Smooth muscle cell (in vitro differentiated cells): ENCODE data around the gene LIMS1. TPM values are rescaled to one million over a fixed set of nuclear protein-coding genes. Genes with fewer than 3 reads are reported as not detected.

Experiments
- DNase-seq: peaks from one replicate; lab custom pipeline; 2025; ENCODE audit not compliant: unreplicated experiment; lab: John Stamatoyannopoulos, UW
- H2AFZ ChIP-seq: fragments of 200-600 bp; sonication (generic); 2 replicates; pipeline ENCODE4 v1.6.0; 2016; ENCODE audit warnings: antibody characterized with exemption, low read depth, mild to moderate bottlenecking
- H3F3A ChIP-seq: fragments of 200-600 bp; sonication (generic); 2 replicates; pipeline ENCODE4 v1.6.0; 2017; ENCODE audit warnings: antibody characterized with exemption, low read depth
- H3K27ac ChIP-seq: fragments of 200-600 bp; sonication (generic); 2 replicates; pipeline ENCODE4 v1.5.1; 2016; ENCODE audit warnings: low read depth, mild to moderate bottlenecking
- H3K27me3 ChIP-seq: fragments of 200-600 bp; sonication (generic); 2 replicates; pipeline ENCODE4 v1.6.1; 2016; ENCODE audit warnings: low read depth, mild to moderate bottlenecking
- H3K36me3 ChIP-seq: fragments of 200-600 bp; sonication (generic); 2 replicates; pipeline ENCODE4 v1.5.1; 2016; ENCODE audit warnings: low read depth
- H3K4me1 ChIP-seq: fragments of 200-600 bp; sonication (generic); 2 replicates; pipeline ENCODE4 v1.5.1; 2016; ENCODE audit warnings: low read depth
- H3K4me2 ChIP-seq: fragments of 200-600 bp; sonication (generic); 2 replicates; pipeline ENCODE4 v1.6.0; 2016; ENCODE audit warnings: mild to moderate bottlenecking
- H3K4me3 ChIP-seq: fragments of 200-600 bp; sonication (generic); 2 replicates; pipeline ENCODE4 v1.5.1; 2016; ENCODE audit warnings: mild to moderate bottlenecking
- H3K79me2 ChIP-seq: fragments of 200-600 bp; sonication (generic); 2 replicates; pipeline ENCODE4 v1.6.0; 2016; ENCODE audit warnings: low read depth, mild to moderate bottlenecking
- H3K9ac ChIP-seq: fragments of 200-600 bp; sonication (generic); 2 replicates; pipeline ENCODE4 v1.6.0; 2016; ENCODE audit warnings: low read depth
- H3K9me3 ChIP-seq: fragments of 200-600 bp; sonication (generic); replicated peaks from 2 replicates; pipeline ENCODE4 v1.5.1; 2016; ENCODE audit warnings: low read depth
- H4K20me1 ChIP-seq: fragments of 200-600 bp; sonication (generic); 2 replicates; pipeline ENCODE4 v1.6.0; 2016; ENCODE audit warnings: low read depth
- CTCF ChIP-seq: fragments of 200-600 bp; sonication (generic); IDR thresholded peaks from 2 replicates; pipeline ENCODE4 v1.5.1; 2017; ENCODE audit warnings: borderline replicate concordance, mild to moderate bottlenecking, antibody characterized with exemption; ENCODE audit not compliant: insufficient read depth, poor library complexity, severe bottlenecking
- whole genome bisulfite sequencing: methylation state at CpG from one replicate; pipeline ENCODE4 v1.1.7; 2016; ENCODE audit warnings: low lambda C conversion rate; 5-methylcytosine and 5-hydroxymethylcytosine counted together
- polyA plus RNA-seq: library from polyadenylated mRNA; unstranded; fragments of >200 nt; fragmentation: Nextera tagmentation; extraction: Ambion mirVana; gene quantifications from 2 replicates; pipeline ENCODE4 v1.2.1, GENCODE V29; 2016
- total RNA-seq: library from RNA; depleted of rRNA; stranded (reverse); fragments of >200 nt; gene quantifications from 2 replicates; pipeline ENCODE4 v1.2.3, GENCODE V29; 2014

Gene LIMS1
- total and polyA plus RNA-seq, 2 experiments from 2014 or later = 56.9 to 155 TPM

GRCh38 chr2:108536133-108536780, 2.0 kb downstream of the LIMS1 start:
- Histone ChIP-seq H3K36me3 (no peaks in the 10 kb centered on the region), H3K4me1 (peaks cover 32% of the 10 kb centered on the region), H3K4me2 (peak overlapping the region; percentile 91), H2AFZ (no peak overlapping the region), H3F3A (no peaks in the 10 kb centered on the region), H3K27ac (no peak overlapping the region), H3K79me2 (peaks cover 79% of the 10 kb centered on the region), H3K9me3 (no peaks in the 10 kb centered on the region), H3K27me3 (no peaks in the 10 kb centered on the region), H3K4me3 (peak overlapping the region; percentile 94), H4K20me1 (peaks cover 66% of the 10 kb centered on the region), H3K9ac (peak overlapping the region; percentile 88)
- TF ChIP-seq CTCF = no peak
- 77% methylated on average over 7 of the region's 7 CpGs for WGBS
- no peak for DNase-seq

- Histone ChIP-seq H3K4me3 (no peak overlapping the region), H3F3A (no peaks in the 10 kb centered on the region), H4K20me1 (peaks cover 72% of the 10 kb centered on the region), H3K4me1 (peaks cover 32% of the 10 kb centered on the region), H3K4me2 (peak overlapping the region; percentile 91), H3K27ac (no peak overlapping the region), H2AFZ (no peak overlapping the region), H3K79me2 (peaks cover 81% of the 10 kb centered on the region), H3K9ac (no peak overlapping the region), H3K27me3 (no peaks in the 10 kb centered on the region), H3K9me3 (no peaks in the 10 kb centered on the region), H3K36me3 (no peaks in the 10 kb centered on the region)
- DNase-seq = no peak
- no peak for TF ChIP-seq CTCF
- 89% methylated on average over 5 of the region's 5 CpGs for WGBS
Measured at GRCh38 chr2:108536911-108537310, 2.6 kb downstream of the LIMS1 start.

GRCh38 chr2:108538000-108538625, 3.8 kb downstream of the LIMS1 start:
- H3K4me1 ChIP-seq = peaks cover 26% of the 10 kb centered on the region
- H3K79me2 ChIP-seq = peaks cover 85% of the 10 kb centered on the region
- H3K9me3 ChIP-seq = no peaks in the 10 kb centered on the region
- H3F3A ChIP-seq = no peaks in the 10 kb centered on the region
- no peak overlapping the region for H3K9ac ChIP-seq
- no peak for DNase-seq
- WGBS = 35% methylated on average over 5 of the region's 5 CpGs
- peaks cover 84% of the 10 kb centered on the region for H4K20me1 ChIP-seq
- no peak for TF ChIP-seq CTCF
- H3K36me3 ChIP-seq = no peaks in the 10 kb centered on the region
- H3K4me2 ChIP-seq = peak overlapping the region; percentile 91
- H3K4me3 ChIP-seq = no peak overlapping the region
- peak overlapping the region; percentile 12 for H3K27ac ChIP-seq
- no peaks in the 10 kb centered on the region for H3K27me3 ChIP-seq
- H2AFZ ChIP-seq = no peak overlapping the region

- no peak overlapping the region for H3K4me2 ChIP-seq
- DNase-seq = no peak
- no peak overlapping the region for H3K9ac ChIP-seq
- peaks cover 99% of the 10 kb centered on the region for H4K20me1 ChIP-seq
- TF ChIP-seq CTCF = no peak
- no peak overlapping the region for H3K27ac ChIP-seq
- WGBS = 95% methylated on average over 4 of the region's 4 CpGs
- peaks cover 99% of the 10 kb centered on the region for H3K79me2 ChIP-seq
- H3F3A ChIP-seq = no peaks in the 10 kb centered on the region
- H2AFZ ChIP-seq = no peak overlapping the region
- peaks cover 14% of the 10 kb centered on the region for H3K4me1 ChIP-seq
- no peak overlapping the region for H3K4me3 ChIP-seq
- no peaks in the 10 kb centered on the region for H3K9me3 ChIP-seq
- H3K36me3 ChIP-seq = no peaks in the 10 kb centered on the region
- H3K27me3 ChIP-seq = no peaks in the 10 kb centered on the region
Measured at GRCh38 chr2:108541451-108541850, 7.2 kb downstream of the LIMS1 start.
